A673 (cell line): ENCODE data around the gene ING4.

Source experiments
- EZH2 ChIP-seq: fragments of 200-600 bp; sonication (generic); IDR thresholded peaks from 2 replicates; pipeline ENCODE4 v1.6.1; 2017; ENCODE audit warnings: borderline replicate concordance, low read depth, mild to moderate bottlenecking, mixed read lengths, antibody characterized with exemption, low read length; ENCODE audit not compliant: poor library complexity, severe bottlenecking
- TF ChIP-seq, protein P1 (sequence below): fragments of 300-800, 200-600 bp; sonication (generic); conservative IDR thresholded peaks from 2 replicates; pipeline ENCODE4 v1.5.1; 2017; ENCODE audit warnings: low read depth, mild to moderate bottlenecking, antibody characterized with exemption, low read length, moderate library complexity, mixed read lengths

DNA sequence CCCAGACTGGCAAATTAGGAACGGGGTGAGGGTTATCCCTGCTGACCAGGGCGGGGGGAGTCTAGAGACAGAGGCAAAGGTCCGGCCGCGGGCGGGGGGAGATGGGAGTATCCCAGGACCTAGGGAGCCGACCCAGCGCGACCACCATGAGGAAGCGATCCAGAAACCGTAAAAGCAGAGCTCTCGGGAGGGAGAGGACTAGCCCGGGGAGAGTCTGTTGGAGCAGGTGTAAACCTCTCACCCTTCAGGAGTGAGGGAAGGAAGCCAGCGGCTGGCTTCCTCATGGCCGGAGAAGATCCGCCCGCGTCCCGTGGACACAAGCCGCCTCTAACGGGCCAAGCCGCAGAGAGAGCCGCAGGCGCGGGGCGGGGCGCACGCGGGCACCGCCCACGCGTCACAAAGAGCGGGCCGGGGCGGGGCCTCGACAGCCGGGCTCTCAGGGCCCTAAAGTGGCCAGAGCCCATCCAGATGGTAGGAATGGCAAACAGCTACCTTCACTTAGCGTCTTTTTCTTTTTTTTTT is 15.8 kb downstream of the ING4 start, which contains the start of gene ACRBP:
- TF ChIP-seq, protein P1, sequence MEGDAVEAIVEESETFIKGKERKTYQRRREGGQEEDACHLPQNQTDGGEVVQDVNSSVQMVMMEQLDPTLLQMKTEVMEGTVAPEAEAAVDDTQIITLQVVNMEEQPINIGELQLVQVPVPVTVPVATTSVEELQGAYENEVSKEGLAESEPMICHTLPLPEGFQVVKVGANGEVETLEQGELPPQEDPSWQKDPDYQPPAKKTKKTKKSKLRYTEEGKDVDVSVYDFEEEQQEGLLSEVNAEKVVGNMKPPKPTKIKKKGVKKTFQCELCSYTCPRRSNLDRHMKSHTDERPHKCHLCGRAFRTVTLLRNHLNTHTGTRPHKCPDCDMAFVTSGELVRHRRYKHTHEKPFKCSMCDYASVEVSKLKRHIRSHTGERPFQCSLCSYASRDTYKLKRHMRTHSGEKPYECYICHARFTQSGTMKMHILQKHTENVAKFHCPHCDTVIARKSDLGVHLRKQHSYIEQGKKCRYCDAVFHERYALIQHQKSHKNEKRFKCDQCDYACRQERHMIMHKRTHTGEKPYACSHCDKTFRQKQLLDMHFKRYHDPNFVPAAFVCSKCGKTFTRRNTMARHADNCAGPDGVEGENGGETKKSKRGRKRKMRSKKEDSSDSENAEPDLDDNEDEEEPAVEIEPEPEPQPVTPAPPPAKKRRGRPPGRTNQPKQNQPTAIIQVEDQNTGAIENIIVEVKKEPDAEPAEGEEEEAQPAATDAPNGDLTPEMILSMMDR, result no peak
- no peak for TF ChIP-seq EZH2
